ENCODE measurements around the gene HYAL4. TPM values are rescaled to one million over a fixed set of nuclear protein-coding genes. Genes with fewer than 3 reads are reported as not detected.
"Not testable (repeated sequence)": the region's sequence is repeated elsewhere in the genome, so short reads cannot be mapped to it uniquely, and the experiment has no call there.

HYAL4 gene
- total RNA-seq, 4 donors from 2014 or later, result not detected

DNA sequence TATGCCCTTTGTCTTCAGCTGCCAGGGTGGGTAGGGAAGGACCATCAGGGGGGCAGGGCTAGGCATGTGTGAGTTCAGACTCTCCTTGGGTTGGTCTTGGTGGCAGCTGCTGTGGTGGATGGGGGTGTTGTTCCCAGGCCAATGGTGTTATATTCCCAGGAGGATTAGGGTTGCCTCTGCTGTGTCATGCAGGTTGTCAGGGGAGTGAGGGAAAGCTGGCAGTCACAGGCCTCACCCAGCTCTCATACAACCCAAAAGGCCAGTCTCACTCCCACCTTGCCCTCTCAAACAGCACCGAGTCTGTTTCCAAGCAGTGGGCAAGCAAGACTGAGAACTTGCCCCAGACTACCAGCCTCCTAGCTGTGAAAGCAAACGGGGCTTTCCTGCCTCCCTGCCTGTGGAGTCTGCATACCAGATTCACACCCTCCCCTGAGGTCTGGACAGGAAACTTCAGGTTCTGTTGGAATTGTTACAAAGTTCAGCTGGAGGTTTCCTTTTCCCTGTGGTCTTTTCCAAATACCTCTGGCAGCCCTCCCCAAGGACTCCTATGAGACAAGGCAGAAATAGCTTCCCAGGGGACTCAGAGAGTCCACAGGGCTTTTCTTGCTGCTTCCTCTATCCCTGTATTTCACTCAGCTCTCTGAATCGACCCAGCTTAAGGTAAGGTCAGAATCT lies 1.4 kb downstream of the HYAL4 start:
- Histone ChIP-seq H3K27me3 (no peaks in the 10 kb centered on the region), H3K36me3 (no peaks in the 10 kb centered on the region), H3K9me3 (peaks cover 0 to 6% (median 0%) of the 10 kb centered on the region in 4 donors), H3K4me1 (no peaks in the 10 kb centered on the region), H3K27ac (no peak overlapping the region), H3K4me3 (no peak overlapping the region)
- WGBS, 2 donors, result 41 to 47% methylated on average over 3 of the region's 3 CpGs
- no peak for DNase-seq (ENCODE audit: low spot score in 2 of 2)
- TF ChIP-seq, protein P1, sequence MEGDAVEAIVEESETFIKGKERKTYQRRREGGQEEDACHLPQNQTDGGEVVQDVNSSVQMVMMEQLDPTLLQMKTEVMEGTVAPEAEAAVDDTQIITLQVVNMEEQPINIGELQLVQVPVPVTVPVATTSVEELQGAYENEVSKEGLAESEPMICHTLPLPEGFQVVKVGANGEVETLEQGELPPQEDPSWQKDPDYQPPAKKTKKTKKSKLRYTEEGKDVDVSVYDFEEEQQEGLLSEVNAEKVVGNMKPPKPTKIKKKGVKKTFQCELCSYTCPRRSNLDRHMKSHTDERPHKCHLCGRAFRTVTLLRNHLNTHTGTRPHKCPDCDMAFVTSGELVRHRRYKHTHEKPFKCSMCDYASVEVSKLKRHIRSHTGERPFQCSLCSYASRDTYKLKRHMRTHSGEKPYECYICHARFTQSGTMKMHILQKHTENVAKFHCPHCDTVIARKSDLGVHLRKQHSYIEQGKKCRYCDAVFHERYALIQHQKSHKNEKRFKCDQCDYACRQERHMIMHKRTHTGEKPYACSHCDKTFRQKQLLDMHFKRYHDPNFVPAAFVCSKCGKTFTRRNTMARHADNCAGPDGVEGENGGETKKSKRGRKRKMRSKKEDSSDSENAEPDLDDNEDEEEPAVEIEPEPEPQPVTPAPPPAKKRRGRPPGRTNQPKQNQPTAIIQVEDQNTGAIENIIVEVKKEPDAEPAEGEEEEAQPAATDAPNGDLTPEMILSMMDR (IDR thresholded peaks at IDR 0.05), result no peak

DNA sequence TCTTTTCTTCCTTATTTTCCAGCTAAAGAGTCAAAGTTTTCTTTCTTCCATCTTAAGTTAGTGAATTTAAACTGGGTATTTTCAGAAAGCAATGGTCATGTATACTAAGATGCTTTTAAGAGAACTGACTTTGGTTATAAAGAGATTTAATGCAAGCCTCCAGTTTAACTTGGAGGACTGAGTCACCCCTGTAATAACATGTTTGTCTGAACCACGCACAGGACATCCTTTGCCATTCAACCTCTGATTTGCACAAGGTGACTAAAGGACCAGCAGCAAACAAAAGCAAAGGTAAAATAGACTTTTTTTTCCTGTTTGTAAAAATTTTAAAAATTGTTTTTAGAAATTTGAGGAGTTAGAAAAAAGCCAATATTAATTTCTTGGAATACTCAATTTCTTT lies 2.9 kb downstream of the HYAL4 start:
- Histone ChIP-seq H3K27ac (no peak overlapping the region), H3K4me1 (no peaks in the 10 kb centered on the region), H3K9me3 (peaks cover 0 to 6% (median 0%) of the 10 kb centered on the region in 4 donors), H3K36me3 (no peaks in the 10 kb centered on the region), H3K4me3 (no peak overlapping the region), H3K27me3 (no peaks in the 10 kb centered on the region)
- DNase-seq (ENCODE audit: low spot score in 2 of 2), result no peak
- TF ChIP-seq, protein P1 (IDR thresholded peaks at IDR 0.05), result no peak
- no peak for TF ChIP-seq POLR2A (IDR thresholded peaks at IDR 0.05)
- TF ChIP-seq EP300 (IDR thresholded peaks at IDR 0.05), result no peak
- WGBS, 2 donors, result 95 to 98% methylated on average over 1 of the region's 1 CpG

DNA sequence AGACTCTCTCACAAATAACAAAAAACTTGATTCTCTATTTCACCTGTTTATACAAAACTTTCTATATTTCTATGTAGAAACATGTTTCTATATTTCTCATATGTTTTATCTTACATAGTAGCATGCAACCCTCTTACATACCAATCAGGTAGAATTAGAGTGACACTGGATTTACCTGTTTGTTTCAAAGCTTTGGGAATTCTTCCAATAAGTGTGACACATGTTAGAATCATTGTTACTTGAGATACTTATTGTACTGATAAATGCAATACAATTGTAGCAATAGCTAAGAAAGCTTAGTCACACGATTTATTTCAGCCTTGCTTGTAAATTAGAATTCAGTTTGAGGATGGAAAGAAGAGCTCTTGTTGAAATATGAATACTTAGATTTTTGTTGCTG lies 4.9 kb downstream of the HYAL4 start:
- TF ChIP-seq, protein P1 (IDR thresholded peaks at IDR 0.05), result no peak
- no peak for TF ChIP-seq POLR2A (IDR thresholded peaks at IDR 0.05)
- TF ChIP-seq EP300 (IDR thresholded peaks at IDR 0.05), result no peak
- H3K4me3 ChIP-seq, result no peak overlapping the region
- no peak for DNase-seq (ENCODE audit: low spot score in 2 of 2)
- H3K36me3 ChIP-seq, result no peaks in the 10 kb centered on the region
- no peaks in the 10 kb centered on the region for H3K4me1 ChIP-seq
- H3K27me3 ChIP-seq, result no peaks in the 10 kb centered on the region
- WGBS, 2 donors, result 82 to 90% methylated on average over 1 of the region's 1 CpG
- no peak overlapping the region for H3K27ac ChIP-seq
- H3K9me3 ChIP-seq, result peaks cover 0 to under 1% (median 0%) of the 10 kb centered on the region in 4 donors

DNA sequence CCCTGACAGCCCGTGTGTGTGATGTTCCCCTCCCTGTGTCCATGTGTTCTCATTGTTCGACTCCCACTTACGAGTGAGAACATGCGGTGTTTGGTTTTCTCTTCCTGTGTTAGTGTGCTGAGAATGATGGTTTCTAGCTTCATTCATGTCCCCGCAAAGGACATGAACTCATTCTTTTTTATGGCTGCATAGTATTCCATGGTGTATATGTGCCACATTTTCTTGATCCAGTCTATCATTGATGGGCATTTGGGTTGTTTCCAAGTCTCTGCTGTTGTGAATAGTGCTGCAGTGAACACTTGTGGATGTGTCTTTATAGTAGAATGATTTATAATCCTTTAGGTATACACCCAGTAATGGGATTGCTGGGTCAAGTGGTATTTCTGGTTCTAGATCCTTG lies 6.4 kb downstream of the HYAL4 start:
- H3K4me3 ChIP-seq; H3K36me3 ChIP-seq; DNase-seq (ENCODE audit: low spot score in 2 of 2); H3K4me1 ChIP-seq; H3K27me3 ChIP-seq; H3K27ac ChIP-seq; H3K9me3 ChIP-seq: not testable (repeated sequence)
- WGBS, 2 donors, result 91 to 92% methylated on average over 5 of the region's 5 CpGs

DNA sequence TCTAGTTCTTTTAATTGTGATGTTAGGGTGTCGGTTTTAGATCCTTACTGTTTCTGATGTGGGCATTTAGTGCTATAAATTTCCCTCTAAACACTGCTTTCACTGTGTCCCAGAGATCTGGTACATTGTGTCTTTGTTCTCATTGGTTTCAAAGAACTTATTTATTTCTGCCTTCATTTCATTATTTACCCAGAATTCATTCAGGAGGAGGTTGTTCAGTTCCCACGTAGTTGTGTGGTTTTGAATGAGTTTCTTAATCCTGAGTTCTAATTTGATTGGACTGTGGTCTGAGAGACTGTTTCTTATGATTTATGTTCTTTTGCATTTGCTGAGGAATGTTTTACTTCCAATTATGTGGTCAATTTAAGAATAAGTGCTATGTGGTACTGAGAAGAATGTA lies 9.3 kb downstream of the HYAL4 start:
- 44 to 52% methylated on average over 2 of the region's 2 CpGs for WGBS, 2 donors
- not testable (repeated sequence) for H3K36me3 ChIP-seq; DNase-seq (ENCODE audit: low spot score in 2 of 2); H3K27ac ChIP-seq; H3K4me3 ChIP-seq; H3K9me3 ChIP-seq; H3K4me1 ChIP-seq; H3K27me3 ChIP-seq

DNA sequence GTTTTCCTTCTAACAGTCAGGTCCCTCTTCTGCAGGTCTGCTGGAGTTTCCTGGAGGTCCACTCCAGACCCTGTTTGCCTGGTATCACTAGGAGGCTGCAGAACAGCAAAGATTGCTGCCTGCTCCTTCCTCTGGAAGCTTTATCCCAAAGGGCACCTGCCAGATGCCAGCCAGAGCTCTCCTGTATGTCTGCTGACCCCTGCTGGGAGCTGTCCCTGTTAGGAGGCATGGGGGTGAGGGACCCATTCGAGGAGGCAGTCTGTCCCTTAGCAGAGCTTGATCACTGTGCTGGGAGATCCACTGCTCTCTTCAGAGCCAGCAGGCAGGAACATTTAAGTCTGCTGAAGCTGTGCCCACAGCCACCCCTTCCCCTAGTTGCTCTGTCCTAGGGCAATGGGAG lies 11.5 kb downstream of the HYAL4 start:
- 50 to 60% methylated on average over 1 of the region's 1 CpG for WGBS, 2 donors
- not testable (repeated sequence) for H3K4me1 ChIP-seq; H3K27me3 ChIP-seq; H3K27ac ChIP-seq; H3K36me3 ChIP-seq; H3K4me3 ChIP-seq; H3K9me3 ChIP-seq; DNase-seq (ENCODE audit: low spot score in 2 of 2)

DNA sequence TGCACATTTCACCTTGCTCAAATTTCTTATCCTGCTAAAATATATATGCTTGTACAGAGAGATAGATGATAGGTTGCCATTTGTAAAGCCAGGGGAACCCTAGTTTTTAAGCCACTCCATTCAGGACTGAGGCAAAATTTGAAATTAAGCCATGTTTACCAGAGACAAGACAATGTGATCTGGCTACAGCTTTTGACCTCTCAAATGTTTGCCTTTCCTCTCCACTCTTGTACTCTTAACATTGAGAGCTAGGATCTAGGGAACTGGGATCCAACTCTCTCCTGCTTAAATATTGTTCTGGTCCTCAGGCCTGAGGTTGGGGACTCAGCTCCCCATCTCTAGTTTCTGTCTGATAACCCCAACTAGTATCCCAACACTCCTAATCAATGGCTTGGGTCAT lies 15.9 kb downstream of the HYAL4 start:
- no peak for TF ChIP-seq EP300 (IDR thresholded peaks at IDR 0.05)
- TF ChIP-seq, protein P1 (IDR thresholded peaks at IDR 0.05), result no peak
- TF ChIP-seq POLR2A (IDR thresholded peaks at IDR 0.05), result no peak
- H3K27me3 ChIP-seq, result no peaks in the 10 kb centered on the region
- no peaks in the 10 kb centered on the region for H3K36me3 ChIP-seq
- H3K27ac ChIP-seq, result no peak overlapping the region
- no peak for DNase-seq (ENCODE audit: low spot score in 2 of 2)
- H3K4me3 ChIP-seq, result no peak overlapping the region
- no peaks in the 10 kb centered on the region for H3K9me3 ChIP-seq
- H3K4me1 ChIP-seq, result peaks cover 0 to 13% (median 0%) of the 10 kb centered on the region in 4 donors
